Ovary (tissue), 3 donors: Measurements from ENCODE around the gene COL8A2.

Experiments
- CTCF ChIP-seq, 3 donors: fragments of 450-650 bp in 2 of 3; fragments of 200-600 bp in 1 of 3; IDR thresholded peaks; one replicate each; pipeline versions ENCODE4 v1.5.1 to v1.8.0; 2016 to 2022; ENCODE audit warnings: antibody characterized with exemption in 3 of 3, mild to moderate bottlenecking in 1 of 3
- POLR2A ChIP-seq: fragments of 450-650 bp; IDR thresholded peaks from one replicate; pipeline ENCODE4 v1.6.1; 2017; ENCODE audit warnings: antibody characterized with exemption, mild to moderate bottlenecking, moderate library complexity
- donor health status: DM: no; HTN: no; CAD: no.

GRCh38 chr1:36055706-36056105 lies 69.3 kb downstream of the COL8A2 start:
- no peak for TF ChIP-seq CTCF (IDR thresholded peaks at IDR 0.05)
- no peak for TF ChIP-seq POLR2A
